Measurements from ENCODE around the gene PRTFDC1. TPM values are rescaled to one million over a fixed set of nuclear protein-coding genes. Genes with fewer than 3 reads are reported as not detected.

The PRTFDC1 gene
- total RNA-seq, 3 donors from 2014 or later (not counting 1 experiment from before 2014, with no cell fraction given), result 1.2 to 1.9 (median 1.4) TPM

DNA sequence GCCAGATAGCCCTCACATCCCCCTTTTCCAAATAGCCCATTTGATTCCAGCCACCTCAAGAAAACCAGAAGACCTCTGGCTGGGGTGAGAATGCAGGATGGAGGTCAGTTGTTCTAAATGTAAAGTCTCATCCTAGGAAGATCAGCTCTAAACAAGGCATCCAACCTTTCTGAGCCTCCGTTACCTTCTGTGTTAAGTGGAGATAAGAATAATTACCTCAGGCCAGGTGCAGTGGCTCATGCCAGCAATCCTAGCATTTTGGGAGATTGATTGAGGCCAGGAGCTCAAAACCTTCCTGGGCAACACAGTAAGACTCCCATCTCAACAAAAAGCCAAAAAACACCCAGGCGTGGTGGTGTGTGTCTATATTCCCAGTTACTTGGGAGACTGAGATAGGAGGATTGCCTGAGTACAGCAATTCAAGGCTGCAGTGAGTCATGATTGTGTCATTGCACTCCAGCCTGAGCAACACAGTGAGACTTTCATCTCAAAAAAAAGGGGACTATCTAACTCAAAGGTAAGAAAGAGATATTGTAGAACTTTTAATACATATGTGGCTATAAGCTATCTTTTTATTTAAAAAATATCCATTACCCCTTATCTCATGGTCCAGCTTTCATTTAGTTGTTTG, 43.5 kb downstream of the PRTFDC1 start:
- no peak overlapping the region for H3K27ac Mint-ChIP-seq
- no peak overlapping the region for H3K4me3 Mint-ChIP-seq
- intact Hi-C loops (cut with micrococcal nuclease), result no loop called here
- no peaks in the 10 kb centered on the region for H3K9me3 Mint-ChIP-seq
- Histone ChIP-seq H3K4me3 (ENCODE audit: low read length) (no peak overlapping the region), H3K4me1 (ENCODE audit: control insufficient read depth, insufficient read depth, low read length) (peaks cover 5% of the 10 kb centered on the region), H3K27ac (ENCODE audit: low read length) (no peak overlapping the region), H3K36me3 (ENCODE audit: control insufficient read depth, insufficient read depth, low read length) (no peaks in the 10 kb centered on the region), H3K27me3 (ENCODE audit: control insufficient read depth, insufficient read depth, low read length) (no peaks in the 10 kb centered on the region), H3K9me3 (ENCODE audit: control insufficient read depth, insufficient read depth, low read length) (no peaks in the 10 kb centered on the region)
- ATAC-seq, result no peak
- TF ChIP-seq, protein P1, sequence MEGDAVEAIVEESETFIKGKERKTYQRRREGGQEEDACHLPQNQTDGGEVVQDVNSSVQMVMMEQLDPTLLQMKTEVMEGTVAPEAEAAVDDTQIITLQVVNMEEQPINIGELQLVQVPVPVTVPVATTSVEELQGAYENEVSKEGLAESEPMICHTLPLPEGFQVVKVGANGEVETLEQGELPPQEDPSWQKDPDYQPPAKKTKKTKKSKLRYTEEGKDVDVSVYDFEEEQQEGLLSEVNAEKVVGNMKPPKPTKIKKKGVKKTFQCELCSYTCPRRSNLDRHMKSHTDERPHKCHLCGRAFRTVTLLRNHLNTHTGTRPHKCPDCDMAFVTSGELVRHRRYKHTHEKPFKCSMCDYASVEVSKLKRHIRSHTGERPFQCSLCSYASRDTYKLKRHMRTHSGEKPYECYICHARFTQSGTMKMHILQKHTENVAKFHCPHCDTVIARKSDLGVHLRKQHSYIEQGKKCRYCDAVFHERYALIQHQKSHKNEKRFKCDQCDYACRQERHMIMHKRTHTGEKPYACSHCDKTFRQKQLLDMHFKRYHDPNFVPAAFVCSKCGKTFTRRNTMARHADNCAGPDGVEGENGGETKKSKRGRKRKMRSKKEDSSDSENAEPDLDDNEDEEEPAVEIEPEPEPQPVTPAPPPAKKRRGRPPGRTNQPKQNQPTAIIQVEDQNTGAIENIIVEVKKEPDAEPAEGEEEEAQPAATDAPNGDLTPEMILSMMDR (IDR thresholded peaks at IDR 0.05), result no peak
- H3K4me1 Mint-ChIP-seq, result peaks cover 8 to 19% of the 10 kb centered on the region in 2 donors
- no peaks in the 10 kb centered on the region for H3K27me3 Mint-ChIP-seq (ENCODE audit: low read depth in 2 of 2)
- WGBS (ENCODE audit: insufficient coverage), result 90% methylated on average over 2 of the region's 2 CpGs
- no peaks in the 10 kb centered on the region for H3K36me3 Mint-ChIP-seq
- DNase-seq, result no peak

GRCh38 chr10:24907956-24908355, 44.5 kb downstream of the PRTFDC1 start:
- ATAC-seq (no peak), DNase-seq (no peak)
- no peaks in the 10 kb centered on the region for H3K27me3 Mint-ChIP-seq (ENCODE audit: low read depth in 2 of 2)
- no peak overlapping the region for H3K27ac ChIP-seq (ENCODE audit: low read length)
- peaks cover 7 to 19% of the 10 kb centered on the region in 2 donors for H3K4me1 Mint-ChIP-seq
- no peak overlapping the region for H3K27ac Mint-ChIP-seq
- intact Hi-C loops (cut with micrococcal nuclease), result no loop called here
- H3K36me3 ChIP-seq (ENCODE audit: control insufficient read depth, insufficient read depth, low read length), result no peaks in the 10 kb centered on the region
- H3K4me3 Mint-ChIP-seq, result no peak overlapping the region
- no peak overlapping the region for H3K4me3 ChIP-seq (ENCODE audit: low read length)
- no peaks in the 10 kb centered on the region for H3K9me3 Mint-ChIP-seq
- TF ChIP-seq, protein P1 (IDR thresholded peaks at IDR 0.05), result no peak
- no peaks in the 10 kb centered on the region for H3K9me3 ChIP-seq (ENCODE audit: control insufficient read depth, insufficient read depth, low read length)
- H3K27me3 ChIP-seq (ENCODE audit: control insufficient read depth, insufficient read depth, low read length), result no peaks in the 10 kb centered on the region
- H3K4me1 ChIP-seq (ENCODE audit: control insufficient read depth, insufficient read depth, low read length), result peaks cover 5% of the 10 kb centered on the region
- WGBS (ENCODE audit: insufficient coverage), result 96% methylated on average over 6 of the region's 6 CpGs
- H3K36me3 Mint-ChIP-seq, result no peaks in the 10 kb centered on the region

DNA sequence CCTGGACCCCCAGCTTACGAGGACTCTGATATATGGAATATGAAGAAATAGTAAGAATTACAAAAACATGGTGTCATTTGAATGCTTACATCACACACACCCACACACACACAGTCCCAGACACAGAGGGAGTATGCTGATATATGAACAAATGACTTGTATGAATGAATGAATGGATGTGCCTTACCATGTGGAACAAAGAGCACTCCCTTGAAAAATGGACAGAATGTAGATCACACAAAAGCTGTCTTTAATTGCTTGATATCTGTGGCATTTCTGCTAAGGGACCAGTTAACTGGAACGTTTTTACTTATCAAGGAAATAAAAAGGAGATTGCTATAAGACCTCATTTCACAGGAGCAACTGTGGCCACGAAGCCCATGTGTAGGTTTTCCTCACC, 46.0 kb downstream of the PRTFDC1 start:
- H3K4me1 ChIP-seq (ENCODE audit: control insufficient read depth, insufficient read depth, low read length), result peaks cover 8% of the 10 kb centered on the region
- no peak overlapping the region for H3K27ac ChIP-seq (ENCODE audit: low read length)
- no peaks in the 10 kb centered on the region for H3K36me3 Mint-ChIP-seq
- WGBS (ENCODE audit: insufficient coverage), result 98% methylated on average over 2 of the region's 3 CpGs
- no peaks in the 10 kb centered on the region for H3K27me3 ChIP-seq (ENCODE audit: control insufficient read depth, insufficient read depth, low read length)
- TF ChIP-seq, protein P1 (IDR thresholded peaks at IDR 0.05), result no peak
- peaks cover 6 to 20% of the 10 kb centered on the region in 2 donors for H3K4me1 Mint-ChIP-seq
- H3K27me3 Mint-ChIP-seq (ENCODE audit: low read depth in 2 of 2), result no peaks in the 10 kb centered on the region
- H3K27ac Mint-ChIP-seq, result peak overlapping the region in 1 of 2 donors; percentile 24
- ATAC-seq (no peak), DNase-seq (no peak)
- no peaks in the 10 kb centered on the region for H3K9me3 Mint-ChIP-seq
- intact Hi-C loops (cut with micrococcal nuclease), result no loop called here
- no peaks in the 10 kb centered on the region for H3K9me3 ChIP-seq (ENCODE audit: control insufficient read depth, insufficient read depth, low read length)
- H3K36me3 ChIP-seq (ENCODE audit: control insufficient read depth, insufficient read depth, low read length), result no peaks in the 10 kb centered on the region
- H3K4me3 ChIP-seq (ENCODE audit: low read length), result no peak overlapping the region
- no peak overlapping the region for H3K4me3 Mint-ChIP-seq

GRCh38 chr10:24904824-24905223, 47.6 kb downstream of the PRTFDC1 start:
- H3K27me3 ChIP-seq (ENCODE audit: control insufficient read depth, insufficient read depth, low read length), result no peaks in the 10 kb centered on the region
- intact Hi-C loops (cut with micrococcal nuclease), result no loop called here
- Mint-ChIP-seq H3K36me3 (no peaks in the 10 kb centered on the region), H3K4me3 (no peak overlapping the region), H3K4me1 (peaks cover 6 to 25% of the 10 kb centered on the region in 2 donors), H3K27ac (no peak overlapping the region), H3K27me3 (ENCODE audit: low read depth in 2 of 2) (no peaks in the 10 kb centered on the region), H3K9me3 (no peaks in the 10 kb centered on the region)
- no peaks in the 10 kb centered on the region for H3K9me3 ChIP-seq (ENCODE audit: control insufficient read depth, insufficient read depth, low read length)
- WGBS (ENCODE audit: insufficient coverage), result 95% methylated on average over 4 of the region's 4 CpGs
- no peak for ATAC-seq
- H3K27ac ChIP-seq (ENCODE audit: low read length), result no peak overlapping the region
- H3K36me3 ChIP-seq (ENCODE audit: control insufficient read depth, insufficient read depth, low read length), result no peaks in the 10 kb centered on the region
- H3K4me1 ChIP-seq (ENCODE audit: control insufficient read depth, insufficient read depth, low read length), result peaks cover 10% of the 10 kb centered on the region
- H3K4me3 ChIP-seq (ENCODE audit: low read length), result no peak overlapping the region
- DNase-seq, result no peak
- TF ChIP-seq, protein P1 (IDR thresholded peaks at IDR 0.05), result no peak

All from natural killer cell (primary cell).